Measurements from ENCODE around the gene MKNK1.

The MKNK1 gene

GRCh38 chr1:46569884-46570725 lies 34.0 kb downstream of the MKNK1 start:
- H3K36me3 ChIP-seq (ENCODE audit: insufficient read depth, low read length) = peaks cover 11% of the 10 kb centered on the region
- H3K9ac ChIP-seq (ENCODE audit: low read depth, low read length) = no peak overlapping the region

DNA sequence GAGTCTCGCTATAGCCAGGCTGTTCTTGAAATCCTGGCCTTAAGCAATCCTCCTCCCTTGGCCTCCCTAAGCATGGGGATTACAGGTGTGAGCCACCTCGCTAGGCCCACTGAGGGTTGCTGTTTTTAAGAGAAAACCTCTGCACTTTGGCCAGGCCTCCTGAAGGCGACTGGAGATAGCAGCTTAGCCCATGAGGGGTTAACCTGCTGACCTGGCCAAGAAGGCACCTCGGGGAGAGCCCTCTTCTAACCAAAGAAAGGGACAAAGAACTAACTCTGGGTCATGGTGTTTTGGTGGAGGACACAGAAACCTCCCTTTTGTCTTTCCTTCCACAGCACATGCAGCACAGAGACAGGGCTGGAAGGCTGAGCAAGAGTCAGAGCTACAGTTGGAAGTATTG lies 35.0 kb downstream of the MKNK1 start:
- no peak overlapping the region for H3K9ac ChIP-seq (ENCODE audit: low read depth, low read length)
- peaks cover 11% of the 10 kb centered on the region for H3K36me3 ChIP-seq (ENCODE audit: insufficient read depth, low read length)
- H3K27me3 ChIP-seq (ENCODE audit: control insufficient read depth, insufficient read depth, low read length) = no peaks in the 10 kb centered on the region
- H3K4me1 ChIP-seq (ENCODE audit: control insufficient read depth, insufficient read depth, low read length) = no peaks in the 10 kb centered on the region
- no peaks in the 10 kb centered on the region for H3K9me3 ChIP-seq (replicated peaks; ENCODE audit: low read length)
- H3K4me2 ChIP-seq (ENCODE audit: low read length) = no peak overlapping the region
- H3K4me3 ChIP-seq (ENCODE audit: low read length) = no peak overlapping the region

More at GRCh38 chr1:46569884-46570725, 34.0 kb downstream of the MKNK1 start:
- Histone ChIP-seq H3K4me1 (ENCODE audit: control insufficient read depth, insufficient read depth, low read length) (no peaks in the 10 kb centered on the region), H3K4me2 (ENCODE audit: low read length) (no peak overlapping the region), H3K9me3 (replicated peaks; ENCODE audit: low read length) (no peaks in the 10 kb centered on the region), H3K27me3 (ENCODE audit: control insufficient read depth, insufficient read depth, low read length) (no peaks in the 10 kb centered on the region), H3K4me3 (ENCODE audit: low read length) (no peak overlapping the region)

DNA sequence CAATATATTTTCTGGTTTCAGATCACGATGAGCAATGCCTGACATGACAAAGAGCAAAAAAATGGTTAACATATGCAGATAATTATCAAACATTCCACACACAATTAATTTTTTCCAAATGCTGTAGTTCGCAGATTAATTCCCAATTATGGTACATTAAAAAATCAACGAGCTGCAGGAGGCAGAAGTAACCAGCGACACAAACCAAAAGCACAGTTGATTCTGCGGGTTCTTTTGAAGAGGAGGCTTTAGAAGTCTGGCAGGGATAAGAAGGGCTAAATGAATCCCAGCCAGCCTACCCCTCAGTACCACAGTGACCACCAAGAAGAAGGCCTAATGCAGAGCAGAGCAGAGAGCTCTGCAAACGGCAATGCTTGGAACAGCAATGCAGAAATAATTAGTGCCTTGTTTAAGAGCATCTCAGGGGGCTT lies 35.6 kb downstream of the MKNK1 start:
- H3K9me3 ChIP-seq (replicated peaks; ENCODE audit: low read length) = no peaks in the 10 kb centered on the region
- H3K4me3 ChIP-seq (ENCODE audit: low read length) = no peak overlapping the region
- H3K36me3 ChIP-seq (ENCODE audit: insufficient read depth, low read length) = peaks cover 11% of the 10 kb centered on the region
- no peak overlapping the region for H3K4me2 ChIP-seq (ENCODE audit: low read length)
- H3K27me3 ChIP-seq (ENCODE audit: control insufficient read depth, insufficient read depth, low read length) = no peaks in the 10 kb centered on the region
- H3K4me1 ChIP-seq (ENCODE audit: control insufficient read depth, insufficient read depth, low read length) = no peaks in the 10 kb centered on the region
- H3K9ac ChIP-seq (ENCODE audit: low read depth, low read length) = no peak overlapping the region

GRCh38 chr1:46563341-46563740 lies 40.7 kb downstream of the MKNK1 start:
- H3K4me1 ChIP-seq (ENCODE audit: control insufficient read depth, insufficient read depth, low read length) = no peaks in the 10 kb centered on the region
- H3K4me2 ChIP-seq (ENCODE audit: low read length) = no peak overlapping the region
- H3K9me3 ChIP-seq (replicated peaks; ENCODE audit: low read length) = no peaks in the 10 kb centered on the region
- H3K36me3 ChIP-seq (ENCODE audit: insufficient read depth, low read length) = peaks cover 28% of the 10 kb centered on the region
- no peak overlapping the region for H3K4me3 ChIP-seq (ENCODE audit: low read length)
- H3K27me3 ChIP-seq (ENCODE audit: control insufficient read depth, insufficient read depth, low read length) = no peaks in the 10 kb centered on the region
- H3K9ac ChIP-seq (ENCODE audit: low read depth, low read length) = no peak overlapping the region

DNA sequence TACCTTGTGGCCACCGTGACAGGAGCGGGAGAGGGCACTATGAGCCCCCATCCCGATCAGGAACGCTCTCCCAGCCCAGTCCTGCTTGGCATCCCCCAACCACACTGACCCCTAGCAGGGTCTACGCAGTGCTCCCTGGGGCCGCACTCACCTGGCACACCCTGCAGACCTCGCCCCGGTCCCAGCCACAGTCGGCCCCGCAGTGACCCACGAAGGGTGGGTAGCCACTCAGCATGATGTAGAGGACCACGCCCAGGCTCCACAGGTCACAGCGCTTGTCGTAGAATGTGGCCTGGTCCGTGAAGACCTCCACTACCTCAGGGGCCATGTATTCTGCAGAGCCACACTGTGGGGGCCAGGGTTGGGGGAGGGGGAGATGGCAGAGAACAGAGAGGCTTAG lies 41.6 kb downstream of the MKNK1 start:
- Histone ChIP-seq H3K4me2 (ENCODE audit: low read length) (no peak overlapping the region), H3K36me3 (ENCODE audit: insufficient read depth, low read length) (peaks cover 29% of the 10 kb centered on the region), H3K27me3 (ENCODE audit: control insufficient read depth, insufficient read depth, low read length) (no peaks in the 10 kb centered on the region), H3K9me3 (replicated peaks; ENCODE audit: low read length) (no peaks in the 10 kb centered on the region), H3K9ac (ENCODE audit: low read depth, low read length) (no peak overlapping the region), H3K4me1 (ENCODE audit: control insufficient read depth, insufficient read depth, low read length) (peaks cover 1% of the 10 kb centered on the region), H3K4me3 (ENCODE audit: low read length) (no peak overlapping the region)

GRCh38 chr1:46558966-46559365 lies 45.1 kb downstream of the MKNK1 start:
- no peak overlapping the region for H3K9ac ChIP-seq (ENCODE audit: low read depth, low read length)
- H3K4me3 ChIP-seq (ENCODE audit: low read length) = no peak overlapping the region
- no peaks in the 10 kb centered on the region for H3K9me3 ChIP-seq (replicated peaks; ENCODE audit: low read length)
- H3K4me2 ChIP-seq (ENCODE audit: low read length) = no peak overlapping the region
- peaks cover 12% of the 10 kb centered on the region for H3K4me1 ChIP-seq (ENCODE audit: control insufficient read depth, insufficient read depth, low read length)
- peaks cover 23% of the 10 kb centered on the region for H3K36me3 ChIP-seq (ENCODE audit: insufficient read depth, low read length)
- no peaks in the 10 kb centered on the region for H3K27me3 ChIP-seq (ENCODE audit: control insufficient read depth, insufficient read depth, low read length)

DNA sequence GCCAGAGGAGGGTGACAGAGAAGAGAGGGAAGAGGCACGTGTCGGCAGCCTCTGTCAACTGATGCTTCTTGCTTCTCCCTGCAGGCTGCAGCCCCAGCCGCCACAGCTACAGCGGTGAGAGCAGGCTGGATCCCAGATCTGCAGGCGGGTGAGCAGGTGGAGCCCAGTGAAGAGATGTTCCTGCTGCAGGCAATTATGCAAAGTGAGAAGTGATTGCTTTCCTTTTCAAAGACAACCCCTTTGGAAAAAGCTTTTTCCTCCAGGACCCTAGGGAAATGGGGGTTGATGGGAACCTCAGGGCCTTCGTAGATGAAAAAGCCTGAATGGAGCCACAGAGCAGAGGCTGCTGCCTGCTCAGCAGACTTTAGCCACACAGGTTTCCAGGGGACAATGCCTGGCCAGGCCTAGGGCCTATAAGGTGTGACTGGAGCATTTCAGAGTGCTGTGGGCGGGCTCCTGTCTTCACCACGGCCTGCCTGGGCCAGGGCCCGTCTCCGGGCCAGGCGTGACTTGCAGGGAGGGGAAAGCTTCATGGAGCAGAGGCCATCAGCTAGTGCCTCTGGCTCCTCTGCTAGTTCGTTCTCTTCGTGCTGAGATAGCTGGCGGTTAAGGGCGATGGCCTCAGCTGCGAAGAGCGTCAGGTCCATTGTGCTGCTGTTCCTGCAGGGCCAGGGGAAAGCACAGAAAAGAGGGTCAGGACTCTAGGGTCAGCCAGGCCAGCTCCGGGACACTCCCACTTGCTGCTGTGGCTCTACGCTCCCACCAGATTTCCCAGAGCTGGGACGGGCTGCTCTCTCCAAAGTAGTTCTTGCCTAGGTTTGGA lies 45.7 kb downstream of the MKNK1 start:
- Histone ChIP-seq H3K4me3 (ENCODE audit: low read length) (no peak overlapping the region), H3K27me3 (ENCODE audit: control insufficient read depth, insufficient read depth, low read length) (no peaks in the 10 kb centered on the region), H3K4me2 (ENCODE audit: low read length) (no peak overlapping the region), H3K4me1 (ENCODE audit: control insufficient read depth, insufficient read depth, low read length) (peaks cover 12% of the 10 kb centered on the region), H3K9ac (ENCODE audit: low read depth, low read length) (no peak overlapping the region), H3K36me3 (ENCODE audit: insufficient read depth, low read length) (peaks cover 23% of the 10 kb centered on the region), H3K9me3 (replicated peaks; ENCODE audit: low read length) (no peaks in the 10 kb centered on the region)

GRCh38 chr1:46557403-46557802 lies 46.7 kb downstream of the MKNK1 start:
- H3K9me3 ChIP-seq (replicated peaks; ENCODE audit: low read length) = no peaks in the 10 kb centered on the region
- H3K4me3 ChIP-seq (ENCODE audit: low read length) = no peak overlapping the region
- H3K36me3 ChIP-seq (ENCODE audit: insufficient read depth, low read length) = peaks cover 15% of the 10 kb centered on the region
- no peaks in the 10 kb centered on the region for H3K27me3 ChIP-seq (ENCODE audit: control insufficient read depth, insufficient read depth, low read length)
- H3K4me2 ChIP-seq (ENCODE audit: low read length) = no peak overlapping the region
- no peak overlapping the region for H3K9ac ChIP-seq (ENCODE audit: low read depth, low read length)
- H3K4me1 ChIP-seq (ENCODE audit: control insufficient read depth, insufficient read depth, low read length) = peaks cover 12% of the 10 kb centered on the region

- Histone ChIP-seq H3K9ac (ENCODE audit: low read depth, low read length) (no peak overlapping the region), H3K4me2 (ENCODE audit: low read length) (no peak overlapping the region), H3K36me3 (ENCODE audit: insufficient read depth, low read length) (peaks cover 14% of the 10 kb centered on the region), H3K9me3 (replicated peaks; ENCODE audit: low read length) (no peaks in the 10 kb centered on the region), H3K27me3 (ENCODE audit: control insufficient read depth, insufficient read depth, low read length) (no peaks in the 10 kb centered on the region), H3K4me3 (ENCODE audit: low read length) (no peak overlapping the region), H3K4me1 (ENCODE audit: control insufficient read depth, insufficient read depth, low read length) (peaks cover 12% of the 10 kb centered on the region)
Measured at GRCh38 chr1:46556822-46557221, 47.2 kb downstream of the MKNK1 start.

GRCh38 chr1:46555826-46556619 lies 48.0 kb downstream of the MKNK1 start:
- Histone ChIP-seq H3K4me3 (ENCODE audit: low read length) (no peak overlapping the region), H3K4me2 (ENCODE audit: low read length) (no peak overlapping the region), H3K4me1 (ENCODE audit: control insufficient read depth, insufficient read depth, low read length) (peaks cover 12% of the 10 kb centered on the region), H3K9me3 (replicated peaks; ENCODE audit: low read length) (no peaks in the 10 kb centered on the region), H3K9ac (ENCODE audit: low read depth, low read length) (no peak overlapping the region), H3K36me3 (ENCODE audit: insufficient read depth, low read length) (peaks cover 8% of the 10 kb centered on the region), H3K27me3 (ENCODE audit: control insufficient read depth, insufficient read depth, low read length) (peaks cover 5% of the 10 kb centered on the region)
